MV-4-11 (cell line): ENCODE data around the gene IFFO2.

ENCODE experiments used
- DNase-seq: peaks from one replicate; lab custom pipeline; 2025; lab: John Stamatoyannopoulos, UW

Gene IFFO2

GRCh38 chr1:18950401-18951026, 6.0 kb downstream of the IFFO2 start:
- DNase-seq, result no peak

- peak; percentile 8 for DNase-seq
Observed at GRCh38 chr1:18949686-18950400, 6.6 kb downstream of the IFFO2 start.

- DNase-seq, result no peak
Observed at GRCh38 chr1:18948913-18949685, 7.4 kb downstream of the IFFO2 start.

- no peak for DNase-seq
Observed at GRCh38 chr1:18948048-18948912, 8.2 kb downstream of the IFFO2 start.

- no peak for DNase-seq
Observed at GRCh38 chr1:18947570-18947969, 8.9 kb downstream of the IFFO2 start.

- no peak for DNase-seq
Observed at GRCh38 chr1:18946550-18947381, 9.7 kb downstream of the IFFO2 start.

- no peak for DNase-seq
Observed at GRCh38 chr1:18945401-18945849, 11.1 kb downstream of the IFFO2 start.

GRCh38 chr1:18944810-18945209, 11.7 kb downstream of the IFFO2 start:
- no peak for DNase-seq

- no peak for DNase-seq
Observed at GRCh38 chr1:18943914-18944572, 12.4 kb downstream of the IFFO2 start.

GRCh38 chr1:18943162-18943561, 13.3 kb downstream of the IFFO2 start:
- no peak for DNase-seq

- DNase-seq, result no peak
Observed at GRCh38 chr1:18942340-18942739, 14.1 kb downstream of the IFFO2 start.

GRCh38 chr1:18941221-18942141, 15.0 kb downstream of the IFFO2 start:
- no peak for DNase-seq

- no peak for DNase-seq
Observed at GRCh38 chr1:18940303-18941020, 16.0 kb downstream of the IFFO2 start.

GRCh38 chr1:18939398-18940302, 16.8 kb downstream of the IFFO2 start:
- no peak for DNase-seq

- no peak for DNase-seq
Observed at GRCh38 chr1:18938707-18939070, 17.8 kb downstream of the IFFO2 start.

- no peak for DNase-seq
Observed at GRCh38 chr1:18938008-18938706, 18.3 kb downstream of the IFFO2 start.

GRCh38 chr1:18937539-18937938, 18.9 kb downstream of the IFFO2 start:
- DNase-seq, result no peak
